Thoracic aorta (tissue), 2 donors: ENCODE results near the gene GTPBP2. TPM values are rescaled to one million over a fixed set of nuclear protein-coding genes. Genes with fewer than 3 reads are reported as not detected.
A peak's percentile ranks its signal among the peaks of the same experiment; 100 is the strongest.

ENCODE experiments used
- ATAC-seq: fragments of 150-250 bp; one replicate; pipeline ENCODE4 v1.8.0; 2017; ENCODE audit warnings: low read depth; ENCODE audit not compliant: insufficient number of reproducible peaks, low FRiP score
- DNase-seq: peaks from one replicate; pipeline ENCODE4 v3.0.0-alpha.2; 2020; ENCODE audit warnings: low spot score
- H3K27ac ChIP-seq, 2 donors: fragments of 200-600 bp; sonication (generic); 1 replicate in 1 of 2; 2 replicates in 1 of 2; pipeline ENCODE4 v1.5.1; 2016; ENCODE audit warnings: mild to moderate bottlenecking in 2 of 2, moderate library complexity in 2 of 2
- H3K27me3 ChIP-seq: fragments of 200-600 bp; sonication (generic); replicated peaks from 2 replicates; pipeline ENCODE4 v1.6.0; 2016; ENCODE audit warnings: mild to moderate bottlenecking; ENCODE audit not compliant: insufficient read depth
- H3K36me3 ChIP-seq: fragments of 200-600 bp; sonication (generic); one replicate; pipeline ENCODE4 v1.5.1; 2016
- H3K4me1 ChIP-seq, 2 donors: fragments of 200-600 bp; sonication (generic); 1 replicate in 1 of 2; 2 replicates in 1 of 2; pipeline versions ENCODE4 v1.5.1 to v1.6.0; 2016; ENCODE audit warnings: low read depth in 2 of 2, mild to moderate bottlenecking in 1 of 2; ENCODE audit not compliant: control insufficient read depth in 1 of 2
- H3K4me3 ChIP-seq: fragments of 200-600 bp; sonication (generic); 2 replicates; pipeline ENCODE4 v1.5.1; 2016; ENCODE audit warnings: mild to moderate bottlenecking
- H3K9me3 ChIP-seq: fragments of 200-600 bp; sonication (generic); 2 replicates; pipeline ENCODE4 v1.5.1; 2016
- total RNA-seq, 2 donors: library from RNA; depleted of rRNA; stranded (reverse); fragments of >200 nt; gene quantifications; one replicate each; pipeline versions ENCODE4 v1.1.0 to v1.2.3, GENCODE V29; 2016
- TF ChIP-seq, protein P1 (sequence below): fragments of 200-600 bp; sonication (generic); IDR thresholded peaks from one replicate; pipeline ENCODE4 v1.5.1; 2019; ENCODE audit warnings: antibody characterized with exemption

GTPBP2 gene, protein sequence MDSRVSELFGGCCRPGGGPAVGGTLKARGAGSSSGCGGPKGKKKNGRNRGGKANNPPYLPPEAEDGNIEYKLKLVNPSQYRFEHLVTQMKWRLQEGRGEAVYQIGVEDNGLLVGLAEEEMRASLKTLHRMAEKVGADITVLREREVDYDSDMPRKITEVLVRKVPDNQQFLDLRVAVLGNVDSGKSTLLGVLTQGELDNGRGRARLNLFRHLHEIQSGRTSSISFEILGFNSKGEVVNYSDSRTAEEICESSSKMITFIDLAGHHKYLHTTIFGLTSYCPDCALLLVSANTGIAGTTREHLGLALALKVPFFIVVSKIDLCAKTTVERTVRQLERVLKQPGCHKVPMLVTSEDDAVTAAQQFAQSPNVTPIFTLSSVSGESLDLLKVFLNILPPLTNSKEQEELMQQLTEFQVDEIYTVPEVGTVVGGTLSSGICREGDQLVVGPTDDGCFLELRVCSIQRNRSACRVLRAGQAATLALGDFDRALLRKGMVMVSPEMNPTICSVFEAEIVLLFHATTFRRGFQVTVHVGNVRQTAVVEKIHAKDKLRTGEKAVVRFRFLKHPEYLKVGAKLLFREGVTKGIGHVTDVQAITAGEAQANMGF
- total RNA-seq, result 10 to 100 TPM; 45.9 to 66.1 TPM

DNA sequence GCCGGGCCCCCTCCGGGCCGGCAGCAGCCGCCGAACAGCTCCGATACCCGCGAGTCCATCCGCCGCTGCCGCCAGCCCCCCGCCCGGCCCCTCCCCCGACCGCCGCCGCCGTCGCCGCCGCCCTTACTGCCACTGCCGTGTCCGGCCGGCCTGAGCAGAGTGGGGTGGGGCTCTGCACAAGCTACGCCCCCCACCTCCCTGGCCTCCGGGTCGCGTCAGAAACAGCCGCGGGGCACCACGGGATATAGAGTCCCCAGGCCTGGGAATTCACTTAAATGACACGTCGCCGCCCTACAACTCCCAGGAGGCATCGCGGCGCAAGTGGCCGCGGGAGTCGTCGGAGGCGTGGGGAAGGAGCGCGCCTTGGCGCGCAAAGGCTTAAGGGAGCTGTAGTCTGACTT is at the start of gene GTPBP2:
Gene GTPBP2 (minus strand): TSS at position 161 of the 401 bp plus-strand sequence. CDS start 102 bp downstream, at position 59.
- H3K9me3 ChIP-seq, result no peaks in the 10 kb centered on the region
- H3K4me1 ChIP-seq, result peaks cover 10 to 28% of the 10 kb centered on the region in 2 donors
- TF ChIP-seq, protein P1, sequence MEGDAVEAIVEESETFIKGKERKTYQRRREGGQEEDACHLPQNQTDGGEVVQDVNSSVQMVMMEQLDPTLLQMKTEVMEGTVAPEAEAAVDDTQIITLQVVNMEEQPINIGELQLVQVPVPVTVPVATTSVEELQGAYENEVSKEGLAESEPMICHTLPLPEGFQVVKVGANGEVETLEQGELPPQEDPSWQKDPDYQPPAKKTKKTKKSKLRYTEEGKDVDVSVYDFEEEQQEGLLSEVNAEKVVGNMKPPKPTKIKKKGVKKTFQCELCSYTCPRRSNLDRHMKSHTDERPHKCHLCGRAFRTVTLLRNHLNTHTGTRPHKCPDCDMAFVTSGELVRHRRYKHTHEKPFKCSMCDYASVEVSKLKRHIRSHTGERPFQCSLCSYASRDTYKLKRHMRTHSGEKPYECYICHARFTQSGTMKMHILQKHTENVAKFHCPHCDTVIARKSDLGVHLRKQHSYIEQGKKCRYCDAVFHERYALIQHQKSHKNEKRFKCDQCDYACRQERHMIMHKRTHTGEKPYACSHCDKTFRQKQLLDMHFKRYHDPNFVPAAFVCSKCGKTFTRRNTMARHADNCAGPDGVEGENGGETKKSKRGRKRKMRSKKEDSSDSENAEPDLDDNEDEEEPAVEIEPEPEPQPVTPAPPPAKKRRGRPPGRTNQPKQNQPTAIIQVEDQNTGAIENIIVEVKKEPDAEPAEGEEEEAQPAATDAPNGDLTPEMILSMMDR, result no peak
- H3K27ac ChIP-seq, result peak within 1 kb of the TSS; percentile 94 to 98
- H3K4me3 ChIP-seq, result peak within 1 kb of the TSS; percentile 94
- DNase-seq (peak; percentile 97), ATAC-seq (peak; percentile 79)
- peaks cover 19% of the 10 kb centered on the region for H3K36me3 ChIP-seq
- no peaks in the 10 kb centered on the region for H3K27me3 ChIP-seq

DNA sequence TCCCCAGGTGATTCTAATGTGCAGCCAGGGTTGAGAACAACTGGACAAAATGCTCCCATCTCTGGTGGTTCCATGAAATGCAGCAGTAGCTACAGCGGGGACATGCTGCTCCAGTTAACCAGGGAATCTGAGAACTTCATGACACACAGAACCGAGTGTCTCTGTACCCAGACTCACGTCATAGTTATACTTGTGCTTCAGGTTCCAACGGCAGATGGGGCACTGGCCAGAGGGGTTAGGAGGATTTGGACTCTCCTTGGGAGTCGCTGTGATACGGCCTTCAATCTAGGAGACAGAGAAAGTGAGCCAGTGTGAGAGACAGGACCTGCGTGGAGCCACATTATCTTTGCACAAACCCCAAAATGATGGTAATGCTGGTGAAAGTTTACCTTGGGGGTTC is 49.3 kb upstream of the GTPBP2 start:
- Histone ChIP-seq H3K27ac (no peak overlapping the region), H3K4me3 (no peak overlapping the region), H3K9me3 (no peaks in the 10 kb centered on the region), H3K4me1 (peaks cover 0 to 8% of the 10 kb centered on the region in 2 donors), H3K27me3 (no peaks in the 10 kb centered on the region), H3K36me3 (peaks cover 45% of the 10 kb centered on the region)
- no peak for DNase-seq
- TF ChIP-seq, protein P1, result no peak
- no peak for ATAC-seq

DNA sequence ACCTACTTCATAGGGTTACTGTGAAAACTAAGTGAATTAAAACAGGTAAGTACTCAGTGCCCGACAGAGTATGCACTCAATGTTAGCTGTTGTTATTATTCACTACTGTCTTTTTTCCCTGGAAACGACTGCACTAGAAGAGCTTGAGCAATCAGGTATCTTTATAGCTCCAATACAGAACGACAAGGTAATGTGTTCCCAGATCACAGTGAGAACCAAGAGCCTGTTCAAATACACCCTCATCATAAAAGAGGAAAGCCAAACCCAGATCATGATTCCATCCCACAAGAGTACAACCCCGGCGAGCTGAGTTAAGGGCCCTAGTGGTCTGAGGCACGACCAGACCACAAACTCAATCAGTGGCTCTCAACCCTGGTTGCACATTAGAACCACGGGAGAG is 48.7 kb upstream of the GTPBP2 start:
- TF ChIP-seq, protein P1, result no peak
- DNase-seq, result no peak
- peaks cover 0 to 12% of the 10 kb centered on the region in 2 donors for H3K4me1 ChIP-seq
- no peak overlapping the region for H3K27ac ChIP-seq
- H3K4me3 ChIP-seq, result no peak overlapping the region
- ATAC-seq, result no peak
- no peaks in the 10 kb centered on the region for H3K9me3 ChIP-seq
- H3K36me3 ChIP-seq, result peaks cover 45% of the 10 kb centered on the region
- no peaks in the 10 kb centered on the region for H3K27me3 ChIP-seq

DNA sequence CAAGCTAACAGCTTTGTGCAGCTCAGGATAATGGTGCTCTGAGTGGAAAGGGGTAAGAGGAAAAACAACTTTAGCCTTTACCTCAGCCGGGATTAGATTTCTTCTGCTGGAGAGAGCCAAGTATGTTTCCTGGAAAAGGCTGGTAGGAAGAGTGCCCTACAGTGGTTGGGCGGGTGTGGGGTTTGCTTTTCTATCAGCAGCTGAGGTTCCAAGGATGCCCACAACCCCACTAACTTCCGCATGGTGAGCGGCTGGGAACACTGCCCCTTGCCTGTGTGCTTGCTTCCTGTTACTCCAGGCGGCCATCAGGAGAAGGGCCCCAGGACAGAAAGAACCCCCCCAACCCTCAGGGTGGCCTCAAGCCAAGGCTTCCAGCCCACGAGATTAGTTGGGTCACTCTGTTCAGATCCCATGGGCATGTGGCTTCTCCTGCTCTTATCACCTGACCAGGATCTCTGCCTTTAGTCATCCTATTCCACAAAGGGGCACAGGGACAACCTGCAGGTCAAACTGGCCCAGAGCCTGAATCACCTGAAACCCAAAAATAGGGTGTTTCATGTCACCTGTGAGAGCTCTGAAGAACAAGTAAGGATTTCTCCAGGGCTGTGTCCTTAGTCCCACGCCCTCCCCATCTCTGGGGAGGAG is 48.0 kb upstream of the GTPBP2 start:
- no peak overlapping the region for H3K27ac ChIP-seq
- no peak overlapping the region for H3K4me3 ChIP-seq
- H3K27me3 ChIP-seq, result no peaks in the 10 kb centered on the region
- TF ChIP-seq, protein P1, result no peak
- no peaks in the 10 kb centered on the region for H3K9me3 ChIP-seq
- ATAC-seq, result no peak
- peaks cover 0 to 12% of the 10 kb centered on the region in 2 donors for H3K4me1 ChIP-seq
- peaks cover 45% of the 10 kb centered on the region for H3K36me3 ChIP-seq
- no peak for DNase-seq

DNA sequence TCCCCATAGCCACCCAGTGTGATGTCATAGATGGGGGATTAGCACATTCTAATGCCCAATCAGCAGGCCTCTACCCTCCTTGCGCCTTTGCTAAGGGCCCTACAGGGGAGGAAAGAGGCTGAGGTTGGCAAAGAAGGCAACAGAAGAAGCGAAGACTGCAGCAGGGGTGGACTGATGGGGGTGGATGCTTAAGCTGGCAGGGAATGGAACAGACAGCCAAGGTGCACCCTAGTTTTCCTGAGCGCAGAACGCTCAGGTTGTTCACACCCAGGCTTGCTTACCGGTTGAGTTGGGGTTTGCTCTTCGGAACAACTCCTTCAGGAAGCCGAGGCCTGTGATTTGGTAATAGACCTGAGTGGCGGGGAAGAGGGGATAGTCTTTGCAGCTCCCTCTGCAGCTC is 45.9 kb upstream of the GTPBP2 start:
- DNase-seq (no peak), ATAC-seq (no peak)
- Histone ChIP-seq H3K4me3 (no peak overlapping the region), H3K36me3 (peaks cover 56% of the 10 kb centered on the region), H3K4me1 (peaks cover 0 to 19% of the 10 kb centered on the region in 2 donors), H3K27ac (no peak overlapping the region), H3K9me3 (no peaks in the 10 kb centered on the region), H3K27me3 (no peaks in the 10 kb centered on the region)
- TF ChIP-seq, protein P1, result no peak
